Testis (tissue), 3 donors: ENCODE data around the gene SNRNP40. TPM values are rescaled to one million over a fixed set of nuclear protein-coding genes. Genes with fewer than 3 reads are reported as not detected.

Source experiments
- DNase-seq: peaks from one replicate; pipeline ENCODE4 v3.0.0-alpha.2; 2019
- H3K27ac ChIP-seq, 2 donors: fragments of 200-600 bp; sonication (generic); one replicate each; pipeline ENCODE4 v1.5.1; 2019
- H3K27me3 ChIP-seq: fragments of 200-600 bp; sonication (generic); one replicate; pipeline ENCODE4 v1.5.1; 2019
- H3K36me3 ChIP-seq: fragments of 200-600 bp; sonication (generic); one replicate; pipeline ENCODE4 v1.5.1; 2017; ENCODE audit warnings: low read depth; ENCODE audit errors: missing control alignments
- H3K4me1 ChIP-seq: fragments of 200-600 bp; sonication (generic); one replicate; pipeline ENCODE4 v1.5.1; 2019
- H3K4me3 ChIP-seq, 2 donors: fragments of 200-600 bp; sonication (generic); one replicate each; pipeline ENCODE4 v1.5.1; 2017 to 2019
- H3K9me3 ChIP-seq: fragments of 200-600 bp; sonication (generic); one replicate; pipeline ENCODE4 v1.5.1; 2017
- POLR2A ChIP-seq: fragments of 450-650 bp; IDR thresholded peaks from one replicate; pipeline ENCODE4 v1.6.1; 2017; ENCODE audit warnings: antibody characterized with exemption, mild to moderate bottlenecking, moderate library complexity
- WGBS, 2 donors: methylation state at CpG; one replicate each; pipeline ENCODE4 v1.1.5; 2018; 5-methylcytosine and 5-hydroxymethylcytosine counted together
- intact Hi-C: fragments of 100-400 bp; cut with DNase I; formaldehyde crosslinking; loops from one replicate; pipeline ENCODE4 v1.15.1; 2023; ENCODE audit warnings: low total_unique reads
- polyA plus RNA-seq: library from polyadenylated mRNA; stranded (reverse); fragments of 350-450 nt; fragmentation: Illumina TruSeq; extraction: RNeasy Lipid Tissue Mini Kit (QIAGEN cat#74804); gene quantifications from one replicate; pipeline ENCODE4 v1.2.3, GENCODE V29; 2014; ENCODE audit warnings: low read depth, low replicate concordance; ENCODE audit not compliant: insufficient read depth
- total RNA-seq, 2 donors: library from RNA; depleted of rRNA; stranded (reverse); fragments of >200 nt; gene quantifications; one replicate each; pipeline ENCODE4 v1.2.3, GENCODE V29; 2016
- TF ChIP-seq, protein P1 (sequence below), 3 experiments: fragments of 450-650 bp in 2 of 3; fragments of 200-600 bp in 1 of 3; sonication (generic) in 1 of 3; IDR thresholded peaks; one replicate each; pipeline ENCODE4 v1.5.1; 2016 to 2019; ENCODE audit warnings: antibody characterized with exemption in 3 of 3, mild to moderate bottlenecking in 2 of 3, moderate library complexity in 1 of 3

Gene SNRNP40
- total and polyA plus RNA-seq, 3 donors from 2014 or later, result 52.8 to 75.1 (median 65.3) TPM

DNA sequence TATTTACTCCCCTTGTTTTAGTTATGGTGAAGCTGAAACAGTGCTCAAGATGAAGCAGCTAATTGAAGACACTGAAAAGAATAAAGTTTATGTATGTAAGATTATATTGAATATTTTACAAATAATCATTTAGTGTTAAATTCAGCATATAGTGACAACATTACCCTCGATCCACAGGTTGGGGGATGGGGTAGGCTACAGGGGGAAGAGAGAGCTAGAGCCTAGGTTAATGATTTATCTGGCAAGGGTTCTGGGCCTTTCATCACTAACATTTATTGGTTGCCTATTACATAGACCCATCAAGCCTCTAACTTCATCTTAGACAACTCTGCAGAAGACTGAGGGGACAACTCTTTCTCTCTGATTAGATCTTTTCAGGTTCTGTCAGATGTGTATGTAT is 21.6 kb upstream of the SNRNP40 start:
- Histone ChIP-seq H3K27me3 (no peaks in the 10 kb centered on the region), H3K4me1 (no peaks in the 10 kb centered on the region), H3K9me3 (no peaks in the 10 kb centered on the region), H3K27ac (no peak overlapping the region), H3K4me3 (no peak overlapping the region), H3K36me3 (no peaks in the 10 kb centered on the region)
- TF ChIP-seq, protein P1, sequence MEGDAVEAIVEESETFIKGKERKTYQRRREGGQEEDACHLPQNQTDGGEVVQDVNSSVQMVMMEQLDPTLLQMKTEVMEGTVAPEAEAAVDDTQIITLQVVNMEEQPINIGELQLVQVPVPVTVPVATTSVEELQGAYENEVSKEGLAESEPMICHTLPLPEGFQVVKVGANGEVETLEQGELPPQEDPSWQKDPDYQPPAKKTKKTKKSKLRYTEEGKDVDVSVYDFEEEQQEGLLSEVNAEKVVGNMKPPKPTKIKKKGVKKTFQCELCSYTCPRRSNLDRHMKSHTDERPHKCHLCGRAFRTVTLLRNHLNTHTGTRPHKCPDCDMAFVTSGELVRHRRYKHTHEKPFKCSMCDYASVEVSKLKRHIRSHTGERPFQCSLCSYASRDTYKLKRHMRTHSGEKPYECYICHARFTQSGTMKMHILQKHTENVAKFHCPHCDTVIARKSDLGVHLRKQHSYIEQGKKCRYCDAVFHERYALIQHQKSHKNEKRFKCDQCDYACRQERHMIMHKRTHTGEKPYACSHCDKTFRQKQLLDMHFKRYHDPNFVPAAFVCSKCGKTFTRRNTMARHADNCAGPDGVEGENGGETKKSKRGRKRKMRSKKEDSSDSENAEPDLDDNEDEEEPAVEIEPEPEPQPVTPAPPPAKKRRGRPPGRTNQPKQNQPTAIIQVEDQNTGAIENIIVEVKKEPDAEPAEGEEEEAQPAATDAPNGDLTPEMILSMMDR (IDR thresholded peaks at IDR 0.05), result no peak
- TF ChIP-seq POLR2A, result no peak
- intact Hi-C loops, result no loop called here
- WGBS, 2 donors, result 88 to 97% methylated on average over 1 of the region's 1 CpG
- no peak for DNase-seq

GRCh38 chr1:31315902-31316301 is 19.3 kb upstream of the SNRNP40 start:
- WGBS, 2 donors, result 92 to 95% methylated on average over 3 of the region's 3 CpGs
- Histone ChIP-seq H3K27me3 (no peaks in the 10 kb centered on the region), H3K27ac (no peak overlapping the region), H3K36me3 (no peaks in the 10 kb centered on the region), H3K4me3 (no peak overlapping the region), H3K9me3 (no peaks in the 10 kb centered on the region), H3K4me1 (no peaks in the 10 kb centered on the region)
- no peak for DNase-seq
- no peak for TF ChIP-seq POLR2A
- TF ChIP-seq, protein P1 (IDR thresholded peaks at IDR 0.05), result no peak
- intact Hi-C loops, result no loop called here

GRCh38 chr1:31310198-31310597 is 13.6 kb upstream of the SNRNP40 start:
- no peaks in the 10 kb centered on the region for H3K36me3 ChIP-seq
- TF ChIP-seq, protein P1 (IDR thresholded peaks at IDR 0.05), result no peak
- no peak for TF ChIP-seq POLR2A
- H3K27ac ChIP-seq, result no peak overlapping the region

GRCh38 chr1:31308036-31308435 is 11.4 kb upstream of the SNRNP40 start:
- H3K4me1 ChIP-seq, result no peaks in the 10 kb centered on the region
- H3K4me3 ChIP-seq, result no peak overlapping the region
- intact Hi-C loops, result no loop called here
- no peaks in the 10 kb centered on the region for H3K36me3 ChIP-seq
- 39 to 47% methylated on average over 1 of the region's 1 CpG for WGBS, 2 donors
- no peak for TF ChIP-seq POLR2A
- TF ChIP-seq, protein P1 (IDR thresholded peaks at IDR 0.05), result no peak
- no peak overlapping the region for H3K27ac ChIP-seq
- H3K27me3 ChIP-seq, result no peaks in the 10 kb centered on the region
- no peak for DNase-seq
- no peaks in the 10 kb centered on the region for H3K9me3 ChIP-seq

More at GRCh38 chr1:31310198-31310597, 13.6 kb upstream of the SNRNP40 start:
- no peaks in the 10 kb centered on the region for H3K27me3 ChIP-seq
- intact Hi-C loops, result no loop called here
- no peaks in the 10 kb centered on the region for H3K9me3 ChIP-seq
- H3K4me3 ChIP-seq, result no peak overlapping the region
- DNase-seq, result no peak
- H3K4me1 ChIP-seq, result no peaks in the 10 kb centered on the region
- 91 to 95% methylated on average over 4 of the region's 4 CpGs for WGBS, 2 donors

DNA sequence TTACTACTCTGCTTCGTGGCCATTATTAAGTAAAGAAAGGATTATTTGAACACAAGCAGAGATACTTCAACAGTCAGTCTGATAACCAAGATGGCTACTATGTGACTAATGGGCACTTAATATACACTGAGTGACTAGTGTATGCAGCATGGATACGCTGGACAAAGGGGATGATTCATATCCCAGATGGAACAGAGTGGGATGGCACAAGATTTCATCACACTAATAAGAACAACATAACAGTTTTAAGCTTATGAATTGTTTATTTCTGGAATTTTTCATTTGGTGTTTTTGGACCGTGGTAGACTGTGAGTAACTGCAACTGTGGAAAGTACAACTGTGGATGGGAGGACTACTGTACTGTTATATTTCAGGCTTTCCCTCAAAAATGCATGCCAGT is 9.7 kb upstream of the SNRNP40 start:
- H3K4me3 ChIP-seq, result no peak overlapping the region
- no peak overlapping the region for H3K27ac ChIP-seq
- 65 to 70% methylated on average over 3 of the region's 3 CpGs for WGBS, 2 donors

More for the DNA sequence above, 9.7 kb upstream of the SNRNP40 start:
- no peak for DNase-seq
- H3K27me3 ChIP-seq, result no peaks in the 10 kb centered on the region
- H3K36me3 ChIP-seq, result no peaks in the 10 kb centered on the region
- H3K4me1 ChIP-seq, result no peaks in the 10 kb centered on the region
- intact Hi-C loops, result no loop called here
- H3K9me3 ChIP-seq, result no peaks in the 10 kb centered on the region
- no peak for TF ChIP-seq POLR2A
- TF ChIP-seq, protein P1 (IDR thresholded peaks at IDR 0.05), result no peak
